ENCODE data around the gene USH1C.

- TF ChIP-seq POLR2A (IDR thresholded peaks at IDR 0.05; ENCODE audit: low read depth, low read length): no peak
- TF ChIP-seq TAF1 (IDR thresholded peaks at IDR 0.05; ENCODE audit: borderline replicate concordance, low read depth, low read length): no peak
- TF ChIP-seq POLR2AphosphoS5 (IDR thresholded peaks at IDR 0.05; ENCODE audit: low read depth, low read length): no peak
Measured at GRCh38 chr11:17528181-17528691, 16.0 kb downstream of the USH1C start.
